ENCODE data around the gene TEX19. TPM values are rescaled to one million over a fixed set of nuclear protein-coding genes. Genes with fewer than 3 reads are reported as not detected.

TEX19 gene
- total and polyA plus RNA-seq, 10 of the 15 experiments (the other 5 are each of a cell fraction or from before 2014, with no cell fraction given), result 0.03 to 0.32 (median 0.13) TPM; not detected in 3

- FAIRE-seq (no peak), ATAC-seq (no peak), DNase-seq (ENCODE audit: low read depth, low spot score) (no peak)
- Histone ChIP-seq H3K36me3 (ENCODE audit: control insufficient read depth in 2 of 2, insufficient read depth in 2 of 2, low read length in 1 of 2) (peaks cover 2 to 12% of the 10 kb centered on the region in 2 experiments; a peak in 3 of 4 replicates), H4K20me1 (ENCODE audit: control insufficient read depth, insufficient read depth) (no peaks in the 10 kb centered on the region), H3K27me3 (replicated peaks in 1 of 2; ENCODE audit: control insufficient read depth in 2 of 2, insufficient read depth in 2 of 2, low read length in 1 of 2) (no peaks in the 10 kb centered on the region), H2AFZ (ENCODE audit: control insufficient read depth, low read depth, low read length) (no peak overlapping the region), H3K9ac (ENCODE audit: control insufficient read depth, insufficient read depth, low read length) (no peak overlapping the region), H3K4me2 (ENCODE audit: control insufficient read depth, insufficient read depth) (no peak overlapping the region), H3K27ac (ENCODE audit: control insufficient read depth, insufficient read depth) (no peak overlapping the region), H3K79me2 (ENCODE audit: control insufficient read depth, insufficient read depth, low read length) (no peaks in the 10 kb centered on the region), H3K4me1 (ENCODE audit: control insufficient read depth, insufficient read depth, low read length) (peaks cover 6% of the 10 kb centered on the region; the same call in 1 of the 2 replicates), H3K9me3 (replicated peaks; ENCODE audit: control insufficient read depth, insufficient read depth, low read length) (no peaks in the 10 kb centered on the region), H3K4me3 (no peak overlapping the region)
- 94% methylated on average over 64 of the region's 67 CpGs for WGBS (ENCODE audit: insufficient coverage, insufficient replicate concordance, low lambda C conversion rate, missing lambda C conversion rate)
- BruUV-seq (replicated peaks), result no TSS peak
- ChIA-PET RAD21 (ENCODE audit: unreplicated experiment) (interaction anchor here (1.3 kb wide), 1 partner anchor 9 kb away, joined by 3 read pairs; no protein-coding TSS in a partner anchor), POLR2A (interaction anchor here (1.0 kb wide), 1 partner anchor 33 kb away, joined by 3 read pairs; no protein-coding TSS in a partner anchor), CTCF (no interaction called here), SMC1A (ENCODE audit: uncharacterized antibody, unreplicated experiment) (interaction anchor here (0.9 kb wide), 1 partner anchor 31 kb away, joined by 3 read pairs; no protein-coding TSS in a partner anchor)
- in situ Hi-C loops (cut with MboI), result no loop called here
- intact Hi-C loops (cut with micrococcal nuclease; ENCODE audit: unreplicated experiment), result loop anchor here (5.0 kb wide), 1 partner anchor 37 kb away; no protein-coding TSS in a partner anchor
- no peak for TF ChIP-seq BMI1 (IDR thresholded peaks at IDR 0.05; ENCODE audit: borderline replicate concordance)
- no peak for TF ChIP-seq E4F1 (IDR thresholded peaks at IDR 0.05; ENCODE audit: borderline replicate concordance, partially characterized antibody)
- no peak for TF ChIP-seq POU2F2 (IDR thresholded peaks at IDR 0.05; ENCODE audit: borderline replicate concordance, low read depth, low read length)
- TF ChIP-seq ZBED1 (IDR thresholded peaks at IDR 0.05; ENCODE audit: borderline replicate concordance), result no peak
- no peak for TF ChIP-seq CHD2 (IDR thresholded peaks at IDR 0.05; ENCODE audit: borderline replicate concordance, low read depth, low read length)
- peak; percentile 67 for TF ChIP-seq PBX3 (IDR thresholded peaks at IDR 0.05; ENCODE audit: insufficient replicate concordance, low read depth, low read length)
- no peak for TF ChIP-seq SIX5 (IDR thresholded peaks at IDR 0.05; ENCODE audit: low read depth, low read length, severe bottlenecking)
- peak; percentile 79; the same call in 1 of the 2 replicates for TF ChIP-seq ZBTB33 (IDR thresholded peaks at IDR 0.05)
- no peak for TF ChIP-seq HDGF (IDR thresholded peaks at IDR 0.05)
- peak; percentile 97 for TF ChIP-seq TCF3 (IDR thresholded peaks at IDR 0.05; ENCODE audit: borderline replicate concordance, insufficient read depth, low read depth, low read length)
- no peak for TF ChIP-seq SKIL (IDR thresholded peaks at IDR 0.05; ENCODE audit: low read depth, poor library complexity, severe bottlenecking)
- TF ChIP-seq SMAD1 (IDR thresholded peaks at IDR 0.05; ENCODE audit: low read depth, partially characterized antibody), result no peak
- TF ChIP-seq CHD4 (IDR thresholded peaks at IDR 0.05), result no peak
- no peak for TF ChIP-seq NFXL1 (IDR thresholded peaks at IDR 0.05; ENCODE audit: borderline replicate concordance)
Measured at GRCh38 chr17:82403662-82404660, 44.9 kb downstream of the TEX19 start.
